ENCODE data around the gene NEAT1. TPM values are rescaled to one million over a fixed set of nuclear protein-coding genes. Genes with fewer than 3 reads are reported as not detected.
"Not testable (repeated sequence)": the region's sequence is repeated elsewhere in the genome, so short reads cannot be mapped to it uniquely, and the experiment has no call there.

The NEAT1 gene
- total RNA-seq, 1 experiment from 2014 or later: 12.9 TPM

- DNase-seq (ENCODE audit: low read depth): no peak
Observed at GRCh38 chr11:65448418-65449105, 26.0 kb downstream of the NEAT1 start.

- DNase-seq (ENCODE audit: low read depth): not testable (repeated sequence)
Observed at GRCh38 chr11:65451301-65451700, 28.7 kb downstream of the NEAT1 start.

- DNase-seq (ENCODE audit: low read depth): not testable (repeated sequence)
Observed at GRCh38 chr11:65452259-65452658, 29.7 kb downstream of the NEAT1 start.

DNA sequence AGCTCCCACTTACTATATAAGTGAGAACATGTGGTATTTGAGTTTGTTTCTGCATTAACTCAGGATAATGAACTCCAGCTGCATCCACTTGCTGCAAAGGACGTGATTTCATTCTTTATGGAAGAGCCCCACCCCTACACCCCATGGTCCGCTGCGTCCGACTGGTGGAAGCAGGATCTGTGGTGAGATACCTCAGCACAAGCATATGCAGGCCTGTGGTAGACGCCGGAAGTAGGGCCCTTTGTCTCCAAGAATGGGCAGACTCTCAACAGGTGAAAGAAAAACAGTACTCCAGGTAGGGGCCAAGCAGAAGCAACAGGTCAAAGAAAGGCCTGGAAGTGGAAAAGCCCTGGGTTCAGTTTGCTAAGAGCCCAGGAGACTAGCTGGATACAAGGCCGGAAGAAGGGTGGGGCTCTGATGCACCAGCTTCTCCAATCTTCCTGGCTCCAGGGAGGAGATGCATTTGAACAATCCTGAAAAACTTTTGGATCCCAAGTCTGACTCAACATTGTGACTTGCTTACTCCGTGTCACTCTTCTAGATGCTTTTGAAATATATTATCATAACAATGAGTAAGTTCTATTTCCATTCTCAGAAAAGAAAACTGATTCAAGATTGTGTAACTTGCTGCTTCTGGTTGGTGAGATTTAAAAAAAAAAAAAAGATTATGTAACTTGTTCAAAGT, 30.4 kb downstream of the NEAT1 start:
- DNase-seq (ENCODE audit: low read depth): peak; percentile 79

DNA sequence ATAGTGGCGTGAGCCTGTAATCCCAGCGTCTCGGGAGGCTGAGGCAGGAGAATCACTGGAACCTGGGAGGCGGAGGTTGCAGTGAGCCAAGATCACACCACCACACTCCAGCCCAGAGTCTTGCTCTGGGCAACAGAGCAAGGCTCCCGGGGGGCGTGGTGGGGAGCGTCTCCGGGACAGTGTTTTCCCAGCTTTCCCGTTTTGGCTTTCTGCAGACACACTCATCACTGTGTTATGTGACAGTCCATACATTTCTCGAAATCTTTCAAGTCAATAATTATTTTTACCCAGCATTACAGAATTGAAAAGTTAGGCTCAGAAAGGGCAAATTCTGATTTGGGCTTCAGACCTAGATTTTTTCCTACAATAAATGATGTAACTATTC, 31.7 kb downstream of the NEAT1 start:
- peak; percentile 49 for DNase-seq (ENCODE audit: low read depth)

DNA sequence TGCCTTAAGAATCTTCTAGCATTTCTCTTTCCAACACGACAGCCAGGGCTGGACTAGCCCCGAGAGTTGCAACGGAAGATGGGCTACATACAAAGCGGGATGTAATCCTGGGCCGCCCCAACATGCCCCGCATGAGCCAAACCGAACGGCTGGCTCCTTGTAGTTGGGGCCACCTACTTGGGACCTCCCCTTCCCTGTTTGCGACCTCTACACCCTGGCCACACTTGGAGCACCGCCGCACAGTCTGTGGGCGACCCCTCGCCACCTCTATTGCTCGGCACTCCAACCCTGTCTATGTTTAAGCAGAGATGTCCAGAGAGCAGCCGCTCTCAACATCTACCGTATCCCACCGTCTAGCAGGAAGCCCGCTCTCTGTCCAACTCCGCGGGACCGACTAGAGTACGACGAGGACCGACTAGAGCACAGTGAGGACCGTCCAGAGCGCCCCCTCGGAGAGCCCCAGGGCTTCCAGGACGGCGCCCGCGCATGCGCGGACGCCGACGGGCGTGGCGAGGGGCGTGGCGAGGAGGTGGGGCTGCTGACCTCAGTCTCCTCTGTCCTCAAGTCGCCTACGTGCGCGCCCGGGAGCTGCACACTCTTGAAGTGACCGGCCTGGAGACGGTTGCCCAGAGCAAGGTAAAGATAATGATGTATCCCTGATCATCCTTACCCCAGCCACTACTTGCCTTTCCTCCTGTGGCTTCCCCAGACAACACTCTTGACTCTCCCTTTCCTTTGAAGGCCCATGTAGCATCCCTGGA, 32.3 kb downstream of the NEAT1 start:
- DNase-seq (ENCODE audit: low read depth): peak; percentile 92

- no peak for DNase-seq (ENCODE audit: low read depth)
Observed at GRCh38 chr11:65456418-65456817, 33.8 kb downstream of the NEAT1 start.

GRCh38 chr11:65459552-65459951, 37.0 kb downstream of the NEAT1 start:
- DNase-seq (ENCODE audit: low read depth): no peak

DNA sequence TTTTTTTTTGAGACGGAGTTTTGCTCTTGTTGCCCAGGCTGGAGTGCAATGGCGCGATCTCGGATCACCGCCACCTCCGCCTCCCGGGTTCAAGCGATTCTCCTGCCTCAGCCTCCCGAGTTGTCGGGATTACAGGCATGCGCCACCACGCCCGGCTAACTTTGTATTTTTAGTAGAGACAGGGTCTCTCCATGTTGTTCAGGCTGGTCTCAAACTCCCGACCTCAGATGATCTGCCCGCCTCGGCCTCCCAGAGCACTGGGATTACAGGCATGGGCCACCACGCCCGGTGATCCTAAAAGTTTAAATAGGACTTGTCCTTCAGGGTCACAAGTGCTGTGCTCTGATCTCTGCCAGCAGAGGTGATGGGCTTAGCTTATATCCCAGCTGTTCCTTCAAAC, 42.9 kb downstream of the NEAT1 start:
- not testable (repeated sequence) for DNase-seq (ENCODE audit: low read depth)

DNA sequence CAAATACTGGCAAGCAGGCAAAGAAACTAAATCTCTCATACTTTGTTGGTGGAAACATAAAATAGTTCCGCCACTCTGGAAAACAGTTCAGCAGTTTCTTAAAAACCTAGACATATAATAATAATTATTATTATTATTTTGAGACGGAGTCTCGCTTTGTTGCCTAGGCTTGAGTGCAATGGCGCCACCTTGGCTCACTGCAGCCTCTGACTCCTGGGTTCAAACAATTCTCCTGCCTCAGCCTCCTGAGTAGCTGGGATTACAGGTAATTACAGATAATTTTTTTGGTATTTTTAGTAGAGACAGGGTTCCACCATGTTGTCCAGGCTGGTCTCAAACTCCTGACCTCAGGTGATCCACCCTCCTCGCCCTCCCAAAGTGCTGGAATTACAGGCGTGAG, 44.7 kb downstream of the NEAT1 start:
- not testable (repeated sequence) for DNase-seq (ENCODE audit: low read depth)

GRCh38 chr11:65468874-65469333, 46.3 kb downstream of the NEAT1 start:
- DNase-seq (ENCODE audit: low read depth): peak; percentile 37

DNA sequence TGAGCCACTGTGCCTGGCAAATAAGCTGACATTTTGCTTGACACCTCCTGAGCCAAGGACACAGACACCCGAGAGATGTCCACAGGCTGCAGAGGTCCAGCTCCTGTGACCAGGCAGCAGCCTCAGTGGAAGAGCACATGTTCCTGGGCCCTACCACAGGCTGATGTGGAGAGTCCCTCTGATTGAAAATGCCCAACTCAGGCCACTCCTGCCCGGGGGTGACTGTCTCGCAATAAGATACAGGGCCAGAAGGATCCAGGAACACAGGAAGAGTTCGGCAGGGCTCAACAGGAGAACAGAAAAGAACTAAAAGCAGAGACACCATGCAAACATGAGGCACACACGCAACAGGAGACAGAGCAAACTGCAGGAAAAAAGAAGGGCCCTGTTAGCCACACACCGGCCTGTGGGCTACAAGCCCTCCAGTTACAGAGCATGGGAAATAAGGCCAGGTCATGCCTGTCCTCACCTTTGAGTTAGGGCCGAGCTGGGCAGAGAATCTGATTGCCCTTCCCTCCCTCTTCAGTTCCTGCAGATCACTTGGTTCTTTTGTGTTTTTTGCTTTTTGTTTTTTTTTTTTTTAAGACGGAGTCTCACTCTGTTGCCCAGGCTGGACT, 47.9 kb downstream of the NEAT1 start:
- DNase-seq (ENCODE audit: low read depth): no peak

DNA sequence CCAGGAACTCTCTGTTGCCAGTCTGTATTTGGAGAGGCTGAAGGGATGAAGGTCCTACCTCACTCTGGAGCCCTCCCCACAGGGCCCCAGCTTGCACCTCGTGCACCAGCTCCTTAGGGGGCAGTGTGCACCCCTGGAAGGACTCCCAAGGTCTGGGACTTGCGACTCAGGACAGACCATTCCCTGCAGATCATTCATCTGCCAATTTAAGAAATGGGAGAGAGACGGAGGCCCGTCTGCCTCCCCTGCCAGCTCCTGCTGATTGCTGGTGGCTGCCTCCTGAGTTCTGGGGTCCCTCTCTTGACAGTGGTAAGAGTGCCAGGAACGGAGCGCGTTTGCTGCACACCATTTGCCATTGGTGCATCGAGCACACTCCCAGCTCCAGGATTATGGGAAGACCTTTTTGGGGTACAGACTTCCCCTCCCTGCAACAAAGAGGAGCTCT, 48.9 kb downstream of the NEAT1 start:
- DNase-seq (ENCODE audit: low read depth): peak; percentile 82

- not testable (repeated sequence) for DNase-seq (ENCODE audit: low read depth)
Observed at GRCh38 chr11:65472588-65473277, 50.1 kb downstream of the NEAT1 start.

DNA sequence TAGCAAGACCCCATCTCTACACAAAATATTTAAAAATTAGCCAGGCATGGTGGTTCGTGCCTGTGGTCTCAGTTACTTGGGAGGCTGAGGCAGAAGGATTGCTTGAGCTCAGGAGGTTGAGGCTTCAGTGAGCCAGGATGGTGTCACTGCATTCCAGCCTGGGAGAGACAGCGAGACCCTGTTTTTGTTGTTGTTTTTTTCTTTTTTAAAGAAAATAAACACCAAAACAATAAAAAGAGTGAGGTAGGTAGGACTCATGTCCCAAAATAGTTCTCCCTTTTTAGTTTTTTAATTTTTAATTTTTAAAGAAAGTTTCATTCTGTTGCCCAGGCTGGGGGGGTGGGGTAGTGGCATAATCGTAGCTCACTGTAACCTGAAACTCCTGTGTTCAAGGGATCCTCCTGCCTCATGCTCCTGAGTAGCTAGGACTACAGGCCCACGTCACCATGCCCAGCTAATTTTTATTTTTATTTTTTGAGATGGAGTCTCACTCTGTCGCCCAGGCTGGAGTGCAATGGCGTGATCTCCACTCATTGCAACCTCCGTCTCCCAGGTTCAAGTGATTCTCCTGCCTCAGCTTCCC, 50.8 kb downstream of the NEAT1 start:
- DNase-seq (ENCODE audit: low read depth): peak; percentile 52

GRCh38 chr11:65474864-65475263, 52.3 kb downstream of the NEAT1 start:
- DNase-seq (ENCODE audit: low read depth): no peak

GRCh38 chr11:65476632-65477148, 54.1 kb downstream of the NEAT1 start:
- DNase-seq (ENCODE audit: low read depth): no peak

DNA sequence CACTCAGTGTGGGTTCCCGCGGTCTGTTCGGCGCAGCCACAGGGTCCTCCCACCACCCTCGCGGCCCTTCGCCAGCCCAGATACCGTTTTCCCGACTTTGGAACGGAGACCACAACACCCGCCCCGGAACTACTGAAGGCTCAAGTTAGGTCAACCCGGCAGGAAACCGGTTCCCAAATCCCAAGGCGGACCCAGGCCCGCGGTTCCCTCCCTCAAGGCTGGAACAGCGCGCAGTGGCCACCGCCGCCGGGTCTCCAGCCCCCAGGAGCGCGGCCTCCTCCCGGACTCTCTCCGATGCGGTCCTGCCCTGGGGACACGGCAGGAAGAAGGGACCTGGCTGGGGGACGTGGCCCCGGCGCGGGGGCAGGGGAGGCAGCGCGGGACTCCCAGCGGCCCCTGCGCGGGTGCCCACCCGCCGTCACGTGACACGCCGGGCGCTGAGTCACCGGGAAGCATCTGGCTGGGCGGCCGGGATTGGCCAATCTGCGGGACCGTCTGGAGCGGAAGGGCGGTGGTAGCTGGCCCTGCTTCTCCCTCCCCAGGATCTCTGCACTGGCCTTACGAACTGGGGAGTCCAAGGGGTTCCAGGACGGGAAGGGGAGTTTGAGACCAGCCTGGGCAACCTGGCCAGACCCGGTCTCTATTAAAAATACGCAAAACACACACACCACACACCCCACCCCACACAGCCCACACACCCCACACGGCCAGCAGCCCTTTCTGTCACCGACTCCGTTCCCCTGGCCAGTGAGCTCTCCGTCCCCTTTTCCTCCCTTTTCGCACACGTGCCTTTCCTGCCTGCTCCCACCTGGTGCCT, 54.8 kb downstream of the NEAT1 start:
- DNase-seq (ENCODE audit: low read depth): peak; percentile 96

GRCh38 chr11:65478388-65479183, 56.0 kb downstream of the NEAT1 start:
- no peak for DNase-seq (ENCODE audit: low read depth)
